Glomerular visceral epithelial cell (primary cell): ENCODE measurements around the gene BCL2L14.
"Not testable (repeated sequence)": the region's sequence is repeated elsewhere in the genome, so short reads cannot be mapped to it uniquely, and the experiment has no call there.

ENCODE experiments used
- DNase-seq: peaks from one replicate; pipeline ENCODE4 v3.0.0-alpha.2; 2016; ENCODE audit errors: extremely low spot score

Gene BCL2L14

GRCh38 chr12:12108441-12109058 lies 37.8 kb downstream of the BCL2L14 start:
- no peak for DNase-seq

GRCh38 chr12:12110923-12111555 lies 40.3 kb downstream of the BCL2L14 start:
- DNase-seq: not testable (repeated sequence)

- DNase-seq: no peak
These were observed 44.8 kb downstream of the BCL2L14 start for GRCh38 chr12:12115514-12115913.

- no peak for DNase-seq
These were observed 45.9 kb downstream of the BCL2L14 start for GRCh38 chr12:12116677-12117076.

GRCh38 chr12:12121061-12121460 lies 50.3 kb downstream of the BCL2L14 start:
- DNase-seq: no peak

GRCh38 chr12:12123036-12123604 lies 52.4 kb downstream of the BCL2L14 start:
- no peak for DNase-seq

GRCh38 chr12:12126551-12126950 lies 55.8 kb downstream of the BCL2L14 start:
- DNase-seq: no peak

- no peak for DNase-seq
These were observed 56.6 kb downstream of the BCL2L14 start for GRCh38 chr12:12127304-12127703.

- no peak for DNase-seq
These were observed 57.9 kb downstream of the BCL2L14 start for GRCh38 chr12:12128670-12129069.

- no peak for DNase-seq
These were observed 62.5 kb downstream of the BCL2L14 start for GRCh38 chr12:12133259-12133658.

GRCh38 chr12:12133785-12134184 lies 63.0 kb downstream of the BCL2L14 start:
- DNase-seq: no peak

- DNase-seq: peak; percentile 10
These were observed 67.7 kb downstream of the BCL2L14 start for GRCh38 chr12:12138203-12139154.

- no peak for DNase-seq
These were observed 70.3 kb downstream of the BCL2L14 start for GRCh38 chr12:12141000-12141399.

- DNase-seq: not testable (repeated sequence)
These were observed 73.8 kb downstream of the BCL2L14 start for GRCh38 chr12:12144531-12144930.

GRCh38 chr12:12147111-12147510 lies 76.4 kb downstream of the BCL2L14 start:
- no peak for DNase-seq
